K562 (cell line): ENCODE data around the gene COL4A1. TPM values are rescaled to one million over a fixed set of nuclear protein-coding genes. Genes with fewer than 3 reads are reported as not detected.
A peak's percentile ranks its signal among the peaks of the same experiment; 100 is the strongest.

Source experiments
- ATAC-seq: fragments of 200-7000 bp; cut with Tn5 transposase; 3 replicates; pipeline ENCODE4 v1.9.1; 2020; ENCODE audit warnings: moderate library complexity
- BruUV-seq: library from RNA; stranded (reverse); fragments of 400-500 nt; replicated peaks from 2 replicates; lab custom pipeline; 2021; lab: Mats Ljungman, UMichigan
- CTCF ChIA-PET: fragments of 300-600 bp; formaldehyde crosslinking; extraction: SDS; loops from one replicate; lab custom pipeline; 2021; ENCODE audit warnings: low intra/inter-chr PET ratio; lab: Yijun Ruan, JAX
- POLR2A ChIA-PET: fragments of 300-600, 350-650 bp; sonication (Branson Sonifier 250); formaldehyde crosslinking; extraction: SDS; loops from one replicate; lab custom pipeline; 2021; ENCODE audit warnings: antibody characterized with exemption, inconsistent platforms; lab: Yijun Ruan, JAX
- DNase-seq, 4 experiments: peaks; one replicate each; pipeline versions ENCODE4 v3.0.0 to v3.0.0-alpha.2; 2011 to 2018; ENCODE audit warnings: low spot score in 3 of 4, mixed read lengths in 3 of 4; ENCODE audit errors: extremely low read depth in 1 of 4
- FAIRE-seq: peaks from 2 replicates; lab custom pipeline; 2011; peaks lifted over from hg19 to GRCh38; lab: Jason Lieb, UNC
- H2AFZ ChIP-seq: 2 replicates; pipeline ENCODE4 v1.6.0; 2011; ENCODE audit warnings: low read depth, low read length, control low read depth, inconsistent platforms
- H3K27ac ChIP-seq: fragments of 200-600 bp; 3 replicates; pipeline ENCODE4 v1.8.0; 2011; ENCODE audit warnings: low read depth, mild to moderate bottlenecking, control low read depth, inconsistent platforms, low read length, moderate library complexity, mixed read lengths; ENCODE audit errors: extremely low read depth
- H3K27me3 ChIP-seq, 2 experiments: fragments of 300-600 bp in 1 of 2; 2 replicates in 1 of 2; 3 replicates in 1 of 2; pipeline versions ENCODE4 v1.6.0 to v1.8.0; 2011; ENCODE audit warnings: inconsistent platforms in 2 of 2, low read length in 2 of 2, mild to moderate bottlenecking in 1 of 2, mixed read lengths in 1 of 2, moderate library complexity in 1 of 2; ENCODE audit not compliant: control insufficient read depth in 2 of 2, insufficient read depth in 2 of 2
- H3K36me3 ChIP-seq: fragments of 300-600 bp; 3 replicates; pipeline ENCODE4 v1.8.0; 2011; ENCODE audit warnings: mild to moderate bottlenecking, low read length, inconsistent platforms; ENCODE audit not compliant: control insufficient read depth, insufficient read depth
- H3K4me1 ChIP-seq, 2 experiments: fragments of 200-600 bp in 1 of 2; replicated peaks in 1 of 2; 2 replicates in 1 of 2; 3 replicates in 1 of 2; pipeline versions ENCODE4 v1.5.1 to v1.8.0; 2011; ENCODE audit warnings: inconsistent platforms in 2 of 2, low read length in 2 of 2, mild to moderate bottlenecking in 1 of 2, mixed read lengths in 1 of 2, moderate library complexity in 1 of 2; ENCODE audit not compliant: control insufficient read depth in 2 of 2, insufficient read depth in 2 of 2
- H3K4me2 ChIP-seq: 2 replicates; pipeline ENCODE4 v1.6.1; 2011; ENCODE audit warnings: low read length, control low read depth, inconsistent platforms, mixed read lengths; ENCODE audit not compliant: insufficient read depth
- H3K4me3 ChIP-seq: fragments of 200-600 bp; sonication (generic), shearing (Covaris generic); 2 replicates; pipeline ENCODE4 v1.5.1; 2016; ENCODE audit warnings: control low read depth, inconsistent platforms
- H3K79me2 ChIP-seq: fragments of 200-600 bp; 3 replicates; pipeline ENCODE4 v1.8.0; 2011; ENCODE audit warnings: low read length, inconsistent platforms; ENCODE audit not compliant: control insufficient read depth, insufficient read depth
- H3K9ac ChIP-seq, 2 experiments: 2 replicates each; pipeline versions ENCODE4 v1.6.0 to v1.6.1; 2011; ENCODE audit warnings: low read depth in 2 of 2, low read length in 2 of 2, control low read depth in 1 of 2, inconsistent platforms in 1 of 2, mild to moderate bottlenecking in 1 of 2, mixed read lengths in 1 of 2; ENCODE audit not compliant: insufficient read depth in 1 of 2
- H3K9me1 ChIP-seq: one replicate; pipeline ENCODE4 v1.6.0; 2011; ENCODE audit warnings: inconsistent platforms, mild to moderate bottlenecking, low read length, moderate library complexity; ENCODE audit not compliant: control insufficient read depth, insufficient read depth
- H3K9me3 ChIP-seq: replicated peaks from 2 replicates; pipeline ENCODE4 v1.5.1; 2011; ENCODE audit warnings: low read depth, low read length, inconsistent platforms; ENCODE audit not compliant: control insufficient read depth, insufficient read depth
- H4K20me1 ChIP-seq: replicated peaks from 2 replicates; pipeline ENCODE4 v1.6.1; 2011; ENCODE audit warnings: low read length, inconsistent platforms, mixed read lengths; ENCODE audit not compliant: control insufficient read depth, insufficient read depth
- ADNP ChIP-seq: fragments of 200-800 bp; sonication (Bioruptor generic); IDR thresholded peaks from 2 replicates; pipeline ENCODE4 v1.6.1; 2016; ENCODE audit warnings: missing genetic modification characterization, missing compliant biosample characterization
- CAMTA2 ChIP-seq: fragments of 250-450 bp; sonication (Bioruptor Pico); conservative IDR thresholded peaks from 2 replicates; pipeline ENCODE4 v1.5.1; 2022
- CEBPG ChIP-seq, 3 experiments: fragments of 200-800 bp in 1 of 3; sonication (Bioruptor generic) in 1 of 3; sonication (generic) in 1 of 3; formaldehyde crosslinking in 1 of 3; IDR thresholded peaks in 2 of 3; conservative IDR thresholded peaks in 1 of 3; 2 replicates each; pipeline versions ENCODE4 v1.6.1 to v1.8.0; 2016 to 2022; ENCODE audit warnings: missing compliant biosample characterization in 2 of 3, missing genetic modification characterization in 2 of 3, mild to moderate bottlenecking in 1 of 3, missing genetic modification reagents in 1 of 3
- CREM ChIP-seq: IDR thresholded peaks from 2 replicates; pipeline ENCODE4 v1.6.1; 2014; ENCODE audit warnings: antibody characterized with exemption, low read depth
- FOXK1 ChIP-seq: sonication (generic); formaldehyde crosslinking; IDR thresholded peaks from 2 replicates; pipeline ENCODE4 v1.8.0; 2022; ENCODE audit warnings: missing genetic modification reagents, mild to moderate bottlenecking, borderline replicate concordance
- MYNN ChIP-seq, 2 experiments: sonication (generic); formaldehyde crosslinking in 1 of 2; IDR thresholded peaks; 2 replicates each; pipeline versions ENCODE4 v1.5.0 to v1.6.1; 2016 to 2020; ENCODE audit warnings: antibody characterized with exemption in 1 of 2, missing genetic modification reagents in 1 of 2
- NCOA4 ChIP-seq: fragments of 450-650 bp; IDR thresholded peaks from 2 replicates; pipeline ENCODE4 v1.6.1; 2018; ENCODE audit warnings: mild to moderate bottlenecking; ENCODE audit not compliant: partially characterized antibody
- POLR3A ChIP-seq: IDR thresholded peaks from 2 replicates; pipeline ENCODE4 v1.6.1; 2011; ENCODE audit warnings: borderline replicate concordance, mild to moderate bottlenecking, moderate library complexity; ENCODE audit not compliant: insufficient read length, insufficient read depth; ENCODE audit errors: extremely low read depth
- RFX5 ChIP-seq: IDR thresholded peaks from 2 replicates; pipeline ENCODE4 v1.6.1; 2011; ENCODE audit warnings: low read depth, mild to moderate bottlenecking, improper control_type of control experiment, low read length
- SP2 ChIP-seq: IDR thresholded peaks from 2 replicates; pipeline ENCODE4 v1.6.1; 2011; ENCODE audit warnings: mild to moderate bottlenecking, low read depth, low read length, moderate library complexity; ENCODE audit not compliant: poor library complexity, severe bottlenecking; ENCODE audit errors: extremely low read depth
- TGIF2 ChIP-seq: sonication (generic); formaldehyde crosslinking; IDR thresholded peaks from 2 replicates; pipeline ENCODE4 v1.8.1; 2022; ENCODE audit warnings: mild to moderate bottlenecking, missing genetic modification reagents, moderate library complexity
- WHSC1 ChIP-seq: IDR thresholded peaks from one replicate; pipeline ENCODE4 v1.6.1; 2012; ENCODE audit warnings: low read length, control low read depth, inconsistent platforms
- ZBTB34 ChIP-seq: fragments of 250-450 bp; sonication (Bioruptor Pico); IDR thresholded peaks from 2 replicates; pipeline ENCODE4 v1.8.0; 2021; ENCODE audit warnings: mild to moderate bottlenecking, moderate library complexity
- ZNF282 ChIP-seq: sonication (generic); formaldehyde crosslinking; IDR thresholded peaks from 2 replicates; pipeline ENCODE4 v1.8.1; 2023; ENCODE audit warnings: missing genetic modification reagents
- ZNF316 ChIP-seq: fragments of 450-650 bp; IDR thresholded peaks from 2 replicates; pipeline ENCODE4 v1.6.1; 2016
- WGBS: fragments of 100-300 bp; shearing (Covaris generic); methylation state at CpG from one replicate; pipeline ENCODE4 v1.1.6; 2016; ENCODE audit warnings: low coverage, mixed read lengths; ENCODE audit not compliant: insufficient coverage; ENCODE audit errors: missing lambda C conversion rate; 5-methylcytosine and 5-hydroxymethylcytosine counted together
- in situ Hi-C: fragments of 300-500 bp; cut with MboI; formaldehyde crosslinking; loops from 4 replicates; pipeline ENCODE4 v1.15.0; 2018; ENCODE audit warnings: inconsistent platforms, mixed read lengths
- intact Hi-C: fragments of 100-400 bp; cut with micrococcal nuclease; formaldehyde crosslinking; loops from 2 replicates; pipeline ENCODE4 v1.14.2; 2022
- polyA plus RNA-seq, 8 experiments: library from polyadenylated mRNA; depleted of rRNA in 4 of 8; stranded (reverse) in 5 of 8; unstranded in 3 of 8; fragments of >200 nt; fragmentation: Nextera tagmentation in 2 of 8; fragmentation: Illumina TruSeq in 1 of 8; extraction: Ambion mirVana in 2 of 8; extraction: Trizol in 1 of 8; gene quantifications; 2 replicates each; pipeline versions ENCODE4 v1.2.1 to v1.2.3, GENCODE V29; 2011 to 2014; ENCODE audit warnings: inconsistent platforms in 1 of 8, missing spikeins in 1 of 8
- total RNA-seq, 7 experiments: library from RNA; depleted of rRNA in 6 of 7; stranded (reverse); fragments of >200 nt in 6 of 7; fragmentation: Illumina TruSeq in 2 of 7; extraction: Trizol in 2 of 7; gene quantifications; 2 replicates each; pipeline versions ENCODE4 v1.2.1 to v1.2.3, GENCODE V29; 2011 to 2021; ENCODE audit warnings: low replicate concordance in 1 of 7

COL4A1 gene
- total and polyA plus RNA-seq, 9 of the 15 experiments (the other 6 are each of a cell fraction or from before 2014, with no cell fraction given): 0.35 TPM; not detected in 8

- FAIRE-seq (no peak), ATAC-seq (no peak), DNase-seq (no peak)
- Histone ChIP-seq H3K9me1 (no peaks in the 10 kb centered on the region), H3K4me1 (no peaks in the 10 kb centered on the region), H3K4me3 (no peak overlapping the region), H3K9ac (no peak overlapping the region), H3K9me3 (no peaks in the 10 kb centered on the region), H3K36me3 (no peaks in the 10 kb centered on the region), H4K20me1 (no peaks in the 10 kb centered on the region), H3K4me2 (no peak overlapping the region), H3K79me2 (no peaks in the 10 kb centered on the region), H3K27ac (no peak overlapping the region), H3K27me3 (peaks cover 0 to 7% of the 10 kb centered on the region in 2 experiments; a peak in 3 of 5 replicates), H2AFZ (no peak overlapping the region)
- ChIA-PET CTCF (no interaction called here), POLR2A (no interaction called here)
- no TSS peak for BruUV-seq
- WGBS: 0% methylated on average over 4 of the region's 4 CpGs
- in situ Hi-C loops: no loop called here
- intact Hi-C loops: no loop called here
- TF ChIP-seq SP2: no peak
- peak; percentile 20; the same call in 1 of the 2 replicates for TF ChIP-seq ZNF316
- TF ChIP-seq ZNF282: no peak
- TF ChIP-seq TGIF2 (CRISPR knock-in tag): no peak
- no peak for TF ChIP-seq MYNN (IDR thresholded peaks at IDR 0.05)
- no peak for TF ChIP-seq MYNN (CRISPR knock-in tag; IDR thresholded peaks at IDR 0.05)
Observed at GRCh38 chr13:110166598-110166997, 140.4 kb downstream of the COL4A1 start.

- no peaks in the 10 kb centered on the region for H3K79me2 ChIP-seq
- no TSS peak for BruUV-seq
- ATAC-seq (no peak), DNase-seq (no peak), FAIRE-seq (no peak)
- H3K4me3 ChIP-seq: no peak overlapping the region
- H3K4me2 ChIP-seq: no peak overlapping the region
- intact Hi-C loops: no loop called here
- CTCF ChIA-PET: no interaction called here
- POLR2A ChIA-PET: no interaction called here
- no peaks in the 10 kb centered on the region for H3K9me3 ChIP-seq
- peaks cover 0 to 4% of the 10 kb centered on the region in 2 experiments; a peak in 1 of 5 replicates for H3K27me3 ChIP-seq
- H3K4me1 ChIP-seq: no peaks in the 10 kb centered on the region
- H3K9ac ChIP-seq: no peak overlapping the region
- H3K9me1 ChIP-seq: no peaks in the 10 kb centered on the region
- H4K20me1 ChIP-seq: no peaks in the 10 kb centered on the region
- no peak overlapping the region for H3K27ac ChIP-seq
- no peak overlapping the region for H2AFZ ChIP-seq
- no peaks in the 10 kb centered on the region for H3K36me3 ChIP-seq
- in situ Hi-C loops: no loop called here
- WGBS: 0% methylated on average over 7 of the region's 8 CpGs
- TF ChIP-seq RFX5 (no peak), WHSC1 (no peak), CEBPG (CRISPR knock-in tag; IDR thresholded peaks at IDR 0.05) (no peak), CEBPG (tag; conservative IDR thresholded peaks at IDR 0.05 in 1 of 2, IDR thresholded peaks at IDR 0.05 in 1 of 2) (no peak), FOXK1 (CRISPR knock-in tag) (no peak), TGIF2 (CRISPR knock-in tag) (no peak), ADNP (tag) (no peak), NCOA4 (no peak), ZBTB34 (CRISPR knock-in tag) (no peak), CREM (no peak), CAMTA2 (CRISPR knock-in tag) (no peak), POLR3A (no peak)
Observed at GRCh38 chr13:110164706-110165105, 142.3 kb downstream of the COL4A1 start.
